ENCODE data around the gene ZFP28.

GRCh38 chr19:56554272-56554869, 15.6 kb downstream of the ZFP28 start:
- TF ChIP-seq CTCF (IDR thresholded peaks at IDR 0.05) = no peak
- TF ChIP-seq REST (IDR thresholded peaks at IDR 0.05; ENCODE audit: low read depth, low read length) = no peak
- TF ChIP-seq TAF1 (IDR thresholded peaks at IDR 0.05; ENCODE audit: borderline replicate concordance, low read depth, low read length) = no peak
- no peak for TF ChIP-seq JUND (IDR thresholded peaks at IDR 0.05)
- no peak for TF ChIP-seq MAX (IDR thresholded peaks at IDR 0.05; ENCODE audit: low read depth)
